IMR-90 (cell line): ENCODE measurements around the gene APC. TPM values are rescaled to one million over a fixed set of nuclear protein-coding genes. Genes with fewer than 3 reads are reported as not detected.

Experiments
- ATAC-seq: fragments of 200-7000 bp; cut with Tn5 transposase; 2 replicates; pipeline ENCODE4 v1.9.1; 2020; ENCODE audit warnings: low read depth, mild to moderate bottlenecking, moderate library complexity
- BruUV-seq: library from RNA; stranded (reverse); fragments of 400-500 nt; replicated peaks from 2 replicates; lab custom pipeline; 2021; lab: Mats Ljungman, UMichigan
- CTCF ChIA-PET: fragments of 300-600 bp; formaldehyde crosslinking; extraction: SDS; loops from one replicate; lab custom pipeline; 2021; ENCODE audit warnings: antibody characterized with exemption; lab: Yijun Ruan, JAX
- POLR2A ChIA-PET: fragments of 300-600 bp; sonication (Branson Sonifier 250); formaldehyde crosslinking; loops from one replicate; lab custom pipeline; 2022; ENCODE audit warnings: antibody characterized with exemption; ENCODE audit not compliant: unreplicated experiment; lab: Charles Lee
- DNase-seq: peaks from one replicate; pipeline ENCODE4 v3.0.0; 2013
- H2AFZ ChIP-seq: replicated peaks from 2 replicates; pipeline ENCODE3; 2013; ENCODE audit warnings: low read length, mild to moderate bottlenecking; ENCODE audit not compliant: poor library complexity
- H2AK5ac ChIP-seq: 2 replicates; pipeline ENCODE4 v1.6.1; 2013; ENCODE audit warnings: low read depth, low read length, inconsistent platforms
- H2AK9ac ChIP-seq: replicated peaks from 2 replicates; pipeline ENCODE3; 2013; ENCODE audit warnings: mild to moderate bottlenecking, low read depth, low read length, moderate library complexity; ENCODE audit not compliant: poor library complexity
- H2BK120ac ChIP-seq: 2 replicates; pipeline ENCODE4 v1.6.1; 2013; ENCODE audit warnings: low read depth, low read length, inconsistent platforms
- H2BK15ac ChIP-seq: 3 replicates; pipeline ENCODE4 v1.6.1; 2013; ENCODE audit warnings: low read depth, low read length, inconsistent platforms
- H2BK20ac ChIP-seq: 2 replicates; pipeline ENCODE4 v1.6.1; 2013; ENCODE audit warnings: low read depth, mild to moderate bottlenecking, inconsistent platforms, low read length, moderate library complexity
- H2BK5ac ChIP-seq: 2 replicates; pipeline ENCODE4 v1.6.1; 2013; ENCODE audit warnings: mild to moderate bottlenecking, low read depth, low read length, inconsistent platforms; ENCODE audit not compliant: poor library complexity, severe bottlenecking
- H3K14ac ChIP-seq: replicated peaks from 2 replicates; pipeline ENCODE4 v1.6.1; 2013; ENCODE audit warnings: low read depth, low read length, inconsistent platforms
- H3K18ac ChIP-seq: 2 replicates; pipeline ENCODE4 v1.6.1; 2013; ENCODE audit warnings: low read depth, low read length, control low read depth
- H3K23ac ChIP-seq: 2 replicates; pipeline ENCODE4 v1.6.1; 2013; ENCODE audit warnings: low read depth, low read length, inconsistent platforms
- H3K27ac ChIP-seq: 2 replicates; pipeline ENCODE4 v1.5.1; 2013; ENCODE audit warnings: mild to moderate bottlenecking, control low read depth, low read length; ENCODE audit not compliant: insufficient read depth
- H3K27me3 ChIP-seq: 2 replicates; pipeline ENCODE4 v1.6.1; 2013; ENCODE audit warnings: low read length; ENCODE audit not compliant: control insufficient read depth, insufficient read depth
- H3K36me3 ChIP-seq: 2 replicates; pipeline ENCODE4 v1.6.1; 2013; ENCODE audit warnings: low read length, mixed read lengths; ENCODE audit not compliant: control insufficient read depth, insufficient read depth
- H3K4ac ChIP-seq: 2 replicates; pipeline ENCODE4 v1.6.1; 2013; ENCODE audit warnings: low read depth, low read length, inconsistent platforms
- H3K4me1 ChIP-seq: 2 replicates; pipeline ENCODE4 v1.6.1; 2013; ENCODE audit warnings: low read length, mixed read lengths; ENCODE audit not compliant: control insufficient read depth, insufficient read depth
- H3K4me2 ChIP-seq: 2 replicates; pipeline ENCODE4 v1.6.1; 2013; ENCODE audit warnings: low read depth, mild to moderate bottlenecking, control low read depth, low read length, moderate library complexity
- H3K4me3 ChIP-seq: 2 replicates; pipeline ENCODE4 v1.5.1; 2013; ENCODE audit warnings: low read depth, mild to moderate bottlenecking, control low read depth, low read length, moderate library complexity; ENCODE audit not compliant: insufficient read depth
- H3K56ac ChIP-seq: 2 replicates; pipeline ENCODE4 v1.6.1; 2013; ENCODE audit warnings: low read length, inconsistent platforms; ENCODE audit not compliant: insufficient read depth; ENCODE audit errors: extremely low read depth
- H3K79me1 ChIP-seq, 2 experiments: 2 replicates each; pipeline ENCODE4 v1.6.1; 2013; ENCODE audit warnings: low read length in 2 of 2, inconsistent platforms in 1 of 2, low read depth in 1 of 2
- H3K9ac ChIP-seq: 2 replicates; pipeline ENCODE4 v1.6.1; 2013; ENCODE audit warnings: low read depth, low read length, control low read depth
- H3K9me1 ChIP-seq: 2 replicates; pipeline ENCODE4 v1.6.1; 2013; ENCODE audit warnings: low read length, inconsistent platforms; ENCODE audit not compliant: insufficient read depth
- H3K9me3 ChIP-seq: 2 replicates; pipeline ENCODE4 v1.6.1; 2013; ENCODE audit warnings: low read length; ENCODE audit not compliant: control insufficient read depth, insufficient read depth
- H4K20me1 ChIP-seq: 2 replicates; pipeline ENCODE4 v1.6.1; 2013; ENCODE audit warnings: low read length, inconsistent platforms; ENCODE audit not compliant: insufficient read depth
- H4K5ac ChIP-seq: 2 replicates; pipeline ENCODE4 v1.6.1; 2013; ENCODE audit warnings: mild to moderate bottlenecking, low read depth, low read length, control low read depth
- H4K8ac ChIP-seq, 2 experiments: 2 replicates each; pipeline ENCODE4 v1.6.1; 2013; ENCODE audit warnings: low read depth in 2 of 2, low read length in 2 of 2, control low read depth in 1 of 2, inconsistent platforms in 1 of 2
- H4K91ac ChIP-seq: 2 replicates; pipeline ENCODE4 v1.6.1; 2013; ENCODE audit warnings: low read depth, low read length, inconsistent platforms; ENCODE audit not compliant: insufficient read depth
- BHLHE40 ChIP-seq: fragments of 150-350 bp; IDR thresholded peaks from 2 replicates; pipeline ENCODE4 v1.6.1; 2016; ENCODE audit warnings: mild to moderate bottlenecking, low read depth, low read length
- CEBPB ChIP-seq: IDR thresholded peaks from 2 replicates; pipeline ENCODE4 v1.6.1; 2012; ENCODE audit warnings: low read depth, low read length, improper control_type of control experiment
- CHD1 ChIP-seq: IDR thresholded peaks from 2 replicates; pipeline ENCODE4 v1.6.1; 2012; ENCODE audit warnings: low read depth, low read length, improper control_type of control experiment
- FOS ChIP-seq: fragments of 150-350 bp; IDR thresholded peaks from 2 replicates; pipeline ENCODE4 v1.6.1; 2016; ENCODE audit warnings: low read depth, low read length
- MAFK ChIP-seq: IDR thresholded peaks from 2 replicates; pipeline ENCODE4 v1.6.1; 2012; ENCODE audit warnings: low read depth, low read length, improper control_type of control experiment
- MAZ ChIP-seq: IDR thresholded peaks from 2 replicates; pipeline ENCODE4 v1.6.1; 2012; ENCODE audit warnings: low read depth, mild to moderate bottlenecking, low read length, improper control_type of control experiment, moderate library complexity, borderline replicate concordance
- MXI1 ChIP-seq: IDR thresholded peaks from 2 replicates; pipeline ENCODE4 v1.6.1; 2012; ENCODE audit warnings: low read depth, mild to moderate bottlenecking, low read length, moderate library complexity, borderline replicate concordance
- NFE2L2 ChIP-seq: fragments of 150-350 bp; IDR thresholded peaks from 2 replicates; pipeline ENCODE4 v1.6.1; 2016; ENCODE audit warnings: low read depth, mild to moderate bottlenecking, low read length
- POLR2A ChIP-seq: IDR thresholded peaks from 2 replicates; pipeline ENCODE4 v1.6.1; 2012; ENCODE audit warnings: mild to moderate bottlenecking, low read depth, low read length
- RAD21 ChIP-seq: IDR thresholded peaks from 2 replicates; pipeline ENCODE4 v1.6.1; 2012; ENCODE audit warnings: low read length, improper control_type of control experiment
- RCOR1 ChIP-seq: IDR thresholded peaks from 2 replicates; pipeline ENCODE4 v1.6.1; 2012; ENCODE audit warnings: mild to moderate bottlenecking, low read length, improper control_type of control experiment; ENCODE audit not compliant: insufficient replicate concordance
- RFX5 ChIP-seq: IDR thresholded peaks from 2 replicates; pipeline ENCODE4 v1.8.0; 2012; ENCODE audit warnings: low read depth, mild to moderate bottlenecking, low read length, moderate library complexity
- SMC3 ChIP-seq: fragments of 150-350 bp; IDR thresholded peaks from 2 replicates; pipeline ENCODE4 v1.6.1; 2016; ENCODE audit warnings: low read depth, mild to moderate bottlenecking, antibody characterized with exemption, low read length, moderate library complexity
- WGBS, 2 experiments: methylation state at CpG; one replicate each; pipeline versions ENCODE4 v1.1.5 to v1.1.7; 2013; ENCODE audit warnings: missing lambda C conversion rate in 2 of 2; ENCODE audit not compliant: insufficient read length in 1 of 2; ENCODE audit errors: extremely low coverage in 2 of 2; 5-methylcytosine and 5-hydroxymethylcytosine counted together
- dilution Hi-C: fragments of 300-500 bp; cut with HindIII; formaldehyde crosslinking; loops from one replicate; pipeline ENCODE4 v1.14.3; 2018; ENCODE audit warnings: low sequenced_read_pairs; ENCODE audit not compliant: unreplicated experiment
- in situ Hi-C: fragments of 300-500 bp; cut with MboI; formaldehyde crosslinking; loops from 3 replicates; pipeline ENCODE4 v1.14.3; 2019; ENCODE audit warnings: low sequenced_read_pairs, inconsistent platforms, mixed read lengths
- intact Hi-C: fragments of 100-400 bp; cut with micrococcal nuclease; formaldehyde crosslinking; loops from 2 replicates; pipeline ENCODE4 v1.10.0; 2022
- polyA plus RNA-seq, 3 experiments: library from polyadenylated mRNA; depleted of rRNA; stranded (reverse); fragments of >200 nt; gene quantifications; 2 replicates each; pipeline ENCODE4 v1.2.3, GENCODE V29; 2012; ENCODE audit warnings: low replicate concordance in 1 of 3
- total RNA-seq: library from RNA; depleted of rRNA; stranded (reverse); fragments of >200 nt; gene quantifications from 2 replicates; pipeline ENCODE4 v1.2.3, GENCODE V29; 2012
- TF ChIP-seq, protein P1 (sequence below): fragments of 150-350 bp; IDR thresholded peaks from 2 replicates; pipeline ENCODE4 v1.6.1; 2016; ENCODE audit warnings: low read depth, mild to moderate bottlenecking, low read length, moderate library complexity, borderline replicate concordance
- TF ChIP-seq, protein P2 (sequence below): conservative IDR thresholded peaks from 2 replicates; pipeline ENCODE4 v1.5.1; 2012; ENCODE audit warnings: mild to moderate bottlenecking, low read depth, low read length, improper control_type of control experiment
- TF ChIP-seq, protein P3 (sequence below): fragments of 150-350 bp; IDR thresholded peaks from 2 replicates; pipeline ENCODE4 v1.6.1; 2017; ENCODE audit warnings: mild to moderate bottlenecking, antibody characterized with exemption, low read length, low read depth

The APC gene
- total and polyA plus RNA-seq, 2 of the 4 experiments (the other 2 are of a cell fraction): 7.3 to 58.4 TPM

DNA sequence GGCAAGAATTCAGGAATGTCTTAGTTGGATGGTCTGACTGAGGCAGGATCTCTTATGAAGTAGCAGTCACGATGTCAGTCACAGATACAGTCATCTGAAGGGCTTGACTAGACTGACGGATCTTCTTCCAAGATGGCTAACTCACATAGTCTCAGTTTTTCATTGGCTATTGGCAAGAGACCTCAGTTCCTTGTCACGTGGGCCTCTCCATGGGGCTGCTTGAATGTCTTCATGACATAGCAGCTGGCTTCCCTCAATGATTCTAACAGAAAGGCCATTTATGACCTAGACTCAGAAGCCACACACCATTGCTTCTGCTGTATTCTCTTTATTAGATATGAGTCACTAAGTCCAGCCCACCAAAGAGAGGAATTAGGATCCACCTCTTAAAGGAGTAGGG is 4.7 kb downstream of the APC start:
- Histone ChIP-seq H3K36me3 (no peaks in the 10 kb centered on the region), H3K27ac (no peak overlapping the region), H3K27me3 (no peaks in the 10 kb centered on the region), H2BK120ac (no peak overlapping the region), H2AK5ac (no peak overlapping the region), H2BK5ac (no peak overlapping the region), H3K9me1 (no peaks in the 10 kb centered on the region), H3K18ac (no peak overlapping the region), H3K9me3 (no peaks in the 10 kb centered on the region), H3K79me1 (peaks cover 22 to 43% of the 10 kb centered on the region in 2 experiments), H3K4me1 (peaks cover 8% of the 10 kb centered on the region), H3K9ac (no peak overlapping the region), H2BK15ac (no peak overlapping the region), H2BK20ac (no peak overlapping the region), H3K4me2 (no peak overlapping the region), H2AK9ac (no peak overlapping the region), H4K91ac (no peak overlapping the region), H4K8ac (no peak overlapping the region), H3K4me3 (no peak overlapping the region), H4K5ac (no peak overlapping the region), H3K14ac (no peak overlapping the region), H4K20me1 (peaks cover 11% of the 10 kb centered on the region; the same call in 1 of the 2 replicates), H3K4ac (no peak overlapping the region), H3K56ac (no peak overlapping the region), H3K23ac (no peak overlapping the region), H2AFZ (no peak overlapping the region)
- POLR2A ChIA-PET: no interaction called here
- intact Hi-C loops: loop anchor here (5.0 kb wide), 1 partner anchor 35 kb away; no protein-coding TSS in a partner anchor
- TF ChIP-seq RFX5 (no peak), SMC3 (no peak), NFE2L2 (no peak), RAD21 (no peak), MAZ (no peak), FOS (no peak), MAFK (no peak), RCOR1 (no peak), MXI1 (no peak), BHLHE40 (no peak), CEBPB (no peak), POLR2A (no peak), CHD1 (no peak)
- TF ChIP-seq, protein P1, sequence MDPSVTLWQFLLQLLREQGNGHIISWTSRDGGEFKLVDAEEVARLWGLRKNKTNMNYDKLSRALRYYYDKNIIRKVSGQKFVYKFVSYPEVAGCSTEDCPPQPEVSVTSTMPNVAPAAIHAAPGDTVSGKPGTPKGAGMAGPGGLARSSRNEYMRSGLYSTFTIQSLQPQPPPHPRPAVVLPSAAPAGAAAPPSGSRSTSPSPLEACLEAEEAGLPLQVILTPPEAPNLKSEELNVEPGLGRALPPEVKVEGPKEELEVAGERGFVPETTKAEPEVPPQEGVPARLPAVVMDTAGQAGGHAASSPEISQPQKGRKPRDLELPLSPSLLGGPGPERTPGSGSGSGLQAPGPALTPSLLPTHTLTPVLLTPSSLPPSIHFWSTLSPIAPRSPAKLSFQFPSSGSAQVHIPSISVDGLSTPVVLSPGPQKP: no peak
- TF ChIP-seq, protein P2, sequence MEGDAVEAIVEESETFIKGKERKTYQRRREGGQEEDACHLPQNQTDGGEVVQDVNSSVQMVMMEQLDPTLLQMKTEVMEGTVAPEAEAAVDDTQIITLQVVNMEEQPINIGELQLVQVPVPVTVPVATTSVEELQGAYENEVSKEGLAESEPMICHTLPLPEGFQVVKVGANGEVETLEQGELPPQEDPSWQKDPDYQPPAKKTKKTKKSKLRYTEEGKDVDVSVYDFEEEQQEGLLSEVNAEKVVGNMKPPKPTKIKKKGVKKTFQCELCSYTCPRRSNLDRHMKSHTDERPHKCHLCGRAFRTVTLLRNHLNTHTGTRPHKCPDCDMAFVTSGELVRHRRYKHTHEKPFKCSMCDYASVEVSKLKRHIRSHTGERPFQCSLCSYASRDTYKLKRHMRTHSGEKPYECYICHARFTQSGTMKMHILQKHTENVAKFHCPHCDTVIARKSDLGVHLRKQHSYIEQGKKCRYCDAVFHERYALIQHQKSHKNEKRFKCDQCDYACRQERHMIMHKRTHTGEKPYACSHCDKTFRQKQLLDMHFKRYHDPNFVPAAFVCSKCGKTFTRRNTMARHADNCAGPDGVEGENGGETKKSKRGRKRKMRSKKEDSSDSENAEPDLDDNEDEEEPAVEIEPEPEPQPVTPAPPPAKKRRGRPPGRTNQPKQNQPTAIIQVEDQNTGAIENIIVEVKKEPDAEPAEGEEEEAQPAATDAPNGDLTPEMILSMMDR: no peak
- TF ChIP-seq, protein P3, sequence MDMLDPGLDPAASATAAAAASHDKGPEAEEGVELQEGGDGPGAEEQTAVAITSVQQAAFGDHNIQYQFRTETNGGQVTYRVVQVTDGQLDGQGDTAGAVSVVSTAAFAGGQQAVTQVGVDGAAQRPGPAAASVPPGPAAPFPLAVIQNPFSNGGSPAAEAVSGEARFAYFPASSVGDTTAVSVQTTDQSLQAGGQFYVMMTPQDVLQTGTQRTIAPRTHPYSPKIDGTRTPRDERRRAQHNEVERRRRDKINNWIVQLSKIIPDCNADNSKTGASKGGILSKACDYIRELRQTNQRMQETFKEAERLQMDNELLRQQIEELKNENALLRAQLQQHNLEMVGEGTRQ: no peak
- BruUV-seq: no TSS peak
- in situ Hi-C loops: no loop called here
- DNase-seq (no peak), ATAC-seq (no peak)
- WGBS, 2 experiments: 72% methylated on average over 3 of the region's 3 CpGs; no CpG with 5 or more reads in 1 of the 2 experiments
- dilution Hi-C loops: no loop called here
- CTCF ChIA-PET: interaction anchor here (1.5 kb wide), 1 partner anchor 15 kb away, joined by 4 read pairs; no protein-coding TSS in a partner anchor
